Epithelial cell of proximal tubule (primary cell): ENCODE measurements around the gene ADGRB3. TPM values are rescaled to one million over a fixed set of nuclear protein-coding genes. Genes with fewer than 3 reads are reported as not detected.

Experiments used
- DNase-seq: peaks from one replicate; pipeline ENCODE4 v3.0.0-alpha.2; 2011; ENCODE audit warnings: low read depth
- H3K4me3 ChIP-seq: 2 replicates; pipeline ENCODE4 v1.5.1; 2011; ENCODE audit warnings: low read depth, mild to moderate bottlenecking, low read length
- total RNA-seq: library from RNA; depleted of rRNA; stranded (reverse); fragments of >200 nt; gene quantifications from 2 replicates; pipeline ENCODE4 v1.2.3, GENCODE V29; 2015
- TF ChIP-seq, protein P1 (sequence below): conservative IDR thresholded peaks from 2 replicates; pipeline ENCODE4 v1.5.1; 2012; ENCODE audit warnings: low read depth, mild to moderate bottlenecking, low read length

Gene ADGRB3
- total RNA-seq, 1 donor from 2014 or later = 4.7 TPM

DNA sequence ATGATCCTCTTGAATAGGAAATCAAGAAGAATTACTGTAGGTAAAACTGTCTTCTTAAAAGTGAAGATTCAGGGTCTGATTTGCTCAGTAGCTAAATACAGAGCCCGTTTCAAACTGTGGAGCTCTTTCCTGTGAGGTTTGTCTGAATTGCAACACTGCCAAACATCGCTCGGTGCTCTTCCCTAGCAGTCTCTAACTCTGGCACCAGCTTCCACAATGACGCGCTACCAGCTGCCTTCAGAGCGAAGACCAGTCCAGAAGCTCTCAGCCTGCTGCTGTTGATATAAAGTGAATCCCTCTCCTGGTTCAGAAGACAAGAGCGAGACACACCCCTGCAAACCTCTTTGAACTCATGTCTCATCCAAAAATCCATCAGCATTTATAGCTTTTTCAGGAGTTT lies 714.7 kb downstream of the ADGRB3 start:
- no peak overlapping the region for H3K4me3 ChIP-seq
- TF ChIP-seq, protein P1, sequence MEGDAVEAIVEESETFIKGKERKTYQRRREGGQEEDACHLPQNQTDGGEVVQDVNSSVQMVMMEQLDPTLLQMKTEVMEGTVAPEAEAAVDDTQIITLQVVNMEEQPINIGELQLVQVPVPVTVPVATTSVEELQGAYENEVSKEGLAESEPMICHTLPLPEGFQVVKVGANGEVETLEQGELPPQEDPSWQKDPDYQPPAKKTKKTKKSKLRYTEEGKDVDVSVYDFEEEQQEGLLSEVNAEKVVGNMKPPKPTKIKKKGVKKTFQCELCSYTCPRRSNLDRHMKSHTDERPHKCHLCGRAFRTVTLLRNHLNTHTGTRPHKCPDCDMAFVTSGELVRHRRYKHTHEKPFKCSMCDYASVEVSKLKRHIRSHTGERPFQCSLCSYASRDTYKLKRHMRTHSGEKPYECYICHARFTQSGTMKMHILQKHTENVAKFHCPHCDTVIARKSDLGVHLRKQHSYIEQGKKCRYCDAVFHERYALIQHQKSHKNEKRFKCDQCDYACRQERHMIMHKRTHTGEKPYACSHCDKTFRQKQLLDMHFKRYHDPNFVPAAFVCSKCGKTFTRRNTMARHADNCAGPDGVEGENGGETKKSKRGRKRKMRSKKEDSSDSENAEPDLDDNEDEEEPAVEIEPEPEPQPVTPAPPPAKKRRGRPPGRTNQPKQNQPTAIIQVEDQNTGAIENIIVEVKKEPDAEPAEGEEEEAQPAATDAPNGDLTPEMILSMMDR = no peak
- DNase-seq = no peak

DNA sequence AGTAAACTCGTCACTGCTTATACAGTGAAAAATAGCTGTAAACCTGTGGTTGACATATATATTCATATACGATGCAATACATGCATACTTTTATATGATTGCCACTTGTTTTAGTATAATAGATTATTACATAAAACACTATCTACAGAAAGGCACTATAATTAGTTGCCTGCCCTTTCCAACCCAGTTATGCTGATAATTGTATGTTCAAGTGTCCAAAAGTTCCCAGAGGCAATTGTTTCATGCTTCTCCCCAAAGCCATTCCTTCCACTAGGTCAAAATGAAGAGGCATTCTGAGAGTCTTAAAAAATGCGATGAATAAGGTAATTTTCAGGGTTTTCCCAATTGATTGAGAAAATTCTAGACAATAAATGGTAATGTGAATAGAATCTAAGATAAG lies 727.1 kb downstream of the ADGRB3 start:
- TF ChIP-seq, protein P1 = no peak
- no peak for DNase-seq
- no peak overlapping the region for H3K4me3 ChIP-seq

DNA sequence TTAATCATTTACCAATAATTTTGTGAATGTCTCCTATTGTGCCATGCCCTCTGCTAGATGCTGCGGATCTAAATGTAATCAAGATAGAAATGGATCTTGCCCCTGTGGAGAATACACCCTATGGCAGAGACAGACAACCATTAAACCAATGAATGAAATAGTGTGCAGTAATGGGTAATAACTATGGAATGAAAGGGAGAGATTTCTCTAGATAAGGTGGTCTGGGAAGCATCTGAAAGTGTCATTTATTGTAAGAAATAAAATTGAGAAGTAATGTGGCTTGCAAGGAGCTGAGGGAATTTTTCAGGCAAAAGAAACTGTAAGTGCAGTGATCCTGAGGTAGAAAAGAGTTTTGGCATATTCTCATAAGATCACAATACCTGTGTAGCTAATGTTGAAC lies 731.7 kb downstream of the ADGRB3 start:
- no peak for DNase-seq
- TF ChIP-seq, protein P1 = no peak
- no peak overlapping the region for H3K4me3 ChIP-seq

DNA sequence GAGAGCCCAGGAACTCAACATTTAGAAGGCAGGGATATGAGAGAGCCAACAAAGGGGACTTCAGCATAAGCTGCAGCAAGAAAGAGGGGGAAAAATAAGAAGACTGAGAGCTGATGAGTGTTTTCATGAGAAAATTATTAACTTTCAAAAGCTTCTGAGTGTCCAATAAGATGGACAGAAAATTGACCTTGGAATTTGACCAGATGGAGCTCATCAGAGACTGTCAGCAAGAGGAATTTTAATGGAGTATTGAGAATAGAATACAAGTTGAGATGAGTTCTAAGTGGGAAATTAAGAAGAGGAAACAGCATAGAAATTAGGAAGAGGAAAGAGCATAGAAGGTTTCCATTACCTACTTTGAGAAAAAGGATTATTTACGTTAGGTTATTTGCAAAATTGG lies 733.5 kb downstream of the ADGRB3 start:
- no peak overlapping the region for H3K4me3 ChIP-seq
- no peak for DNase-seq
- TF ChIP-seq, protein P1 = no peak

DNA sequence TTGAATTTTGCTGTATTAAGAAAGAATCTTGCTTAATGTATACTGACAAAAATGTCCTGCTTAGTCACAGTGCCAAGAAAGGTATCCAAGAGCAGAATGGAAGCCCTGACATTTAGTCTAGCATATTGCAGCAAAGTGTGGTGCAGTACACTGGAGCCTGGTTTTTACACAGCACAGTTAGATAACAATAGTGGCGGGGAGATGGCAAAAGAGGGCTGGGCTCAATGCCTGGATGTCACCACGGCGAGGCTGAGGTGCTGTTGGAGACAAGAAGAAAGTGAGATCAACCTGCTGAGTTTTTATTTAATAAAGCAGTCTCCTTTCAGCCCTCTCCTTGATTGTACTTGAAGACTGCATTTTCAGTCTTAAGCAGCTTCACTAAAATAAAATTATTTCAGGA lies 735.7 kb downstream of the ADGRB3 start:
- H3K4me3 ChIP-seq = no peak overlapping the region
- DNase-seq = no peak
- TF ChIP-seq, protein P1 = no peak

DNA sequence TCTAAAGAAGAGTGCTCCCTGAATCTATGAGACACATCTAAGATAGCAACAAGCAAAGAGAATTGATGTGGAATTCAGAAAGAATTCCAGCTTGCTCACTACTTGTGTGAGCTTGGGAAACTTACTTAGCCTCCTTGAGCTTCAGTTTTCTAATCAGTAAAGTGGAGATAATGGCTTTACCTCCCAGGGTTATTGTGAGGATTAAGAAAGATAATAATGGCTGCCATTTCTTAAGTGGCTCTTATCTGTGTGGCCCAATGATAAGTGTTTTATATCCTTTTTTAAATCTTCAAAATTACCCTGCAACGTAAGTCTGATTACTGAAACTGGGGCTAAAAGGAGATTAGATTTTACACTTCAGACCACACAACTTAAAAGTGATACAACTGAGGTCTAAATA lies 743.2 kb downstream of the ADGRB3 start:
- no peak overlapping the region for H3K4me3 ChIP-seq

DNA sequence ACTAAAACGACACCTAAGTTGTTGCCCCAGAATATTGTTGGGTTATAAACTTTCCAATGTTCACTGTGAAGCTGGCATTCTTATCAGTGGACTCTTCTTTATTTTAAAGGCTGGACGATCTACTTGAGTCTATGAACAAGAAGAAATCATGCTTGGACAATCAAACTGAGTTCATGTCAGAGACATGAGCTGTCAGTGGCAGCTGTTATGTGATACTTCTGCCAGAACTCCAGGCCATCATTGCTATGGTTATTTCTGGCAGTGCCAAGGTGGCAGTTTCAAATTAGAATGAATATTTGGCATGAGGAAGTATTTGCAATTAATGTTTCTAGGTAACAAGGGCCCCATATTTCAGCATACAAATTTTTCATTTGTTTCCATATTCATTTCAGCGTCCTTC lies 744.4 kb downstream of the ADGRB3 start:
- no peak for DNase-seq
- H3K4me3 ChIP-seq = no peak overlapping the region
- TF ChIP-seq, protein P1 = no peak

More for the DNA sequence above, 743.2 kb downstream of the ADGRB3 start:
- TF ChIP-seq, protein P1 = no peak
- DNase-seq = no peak
